ENCODE results near the gene USP48. TPM values are rescaled to one million over a fixed set of nuclear protein-coding genes. Genes with fewer than 3 reads are reported as not detected.
A peak's percentile ranks its signal among the peaks of the same experiment; 100 is the strongest.
"Not testable (repeated sequence)": the region's sequence is repeated elsewhere in the genome, so short reads cannot be mapped to it uniquely, and the experiment has no call there.

The USP48 gene, protein sequence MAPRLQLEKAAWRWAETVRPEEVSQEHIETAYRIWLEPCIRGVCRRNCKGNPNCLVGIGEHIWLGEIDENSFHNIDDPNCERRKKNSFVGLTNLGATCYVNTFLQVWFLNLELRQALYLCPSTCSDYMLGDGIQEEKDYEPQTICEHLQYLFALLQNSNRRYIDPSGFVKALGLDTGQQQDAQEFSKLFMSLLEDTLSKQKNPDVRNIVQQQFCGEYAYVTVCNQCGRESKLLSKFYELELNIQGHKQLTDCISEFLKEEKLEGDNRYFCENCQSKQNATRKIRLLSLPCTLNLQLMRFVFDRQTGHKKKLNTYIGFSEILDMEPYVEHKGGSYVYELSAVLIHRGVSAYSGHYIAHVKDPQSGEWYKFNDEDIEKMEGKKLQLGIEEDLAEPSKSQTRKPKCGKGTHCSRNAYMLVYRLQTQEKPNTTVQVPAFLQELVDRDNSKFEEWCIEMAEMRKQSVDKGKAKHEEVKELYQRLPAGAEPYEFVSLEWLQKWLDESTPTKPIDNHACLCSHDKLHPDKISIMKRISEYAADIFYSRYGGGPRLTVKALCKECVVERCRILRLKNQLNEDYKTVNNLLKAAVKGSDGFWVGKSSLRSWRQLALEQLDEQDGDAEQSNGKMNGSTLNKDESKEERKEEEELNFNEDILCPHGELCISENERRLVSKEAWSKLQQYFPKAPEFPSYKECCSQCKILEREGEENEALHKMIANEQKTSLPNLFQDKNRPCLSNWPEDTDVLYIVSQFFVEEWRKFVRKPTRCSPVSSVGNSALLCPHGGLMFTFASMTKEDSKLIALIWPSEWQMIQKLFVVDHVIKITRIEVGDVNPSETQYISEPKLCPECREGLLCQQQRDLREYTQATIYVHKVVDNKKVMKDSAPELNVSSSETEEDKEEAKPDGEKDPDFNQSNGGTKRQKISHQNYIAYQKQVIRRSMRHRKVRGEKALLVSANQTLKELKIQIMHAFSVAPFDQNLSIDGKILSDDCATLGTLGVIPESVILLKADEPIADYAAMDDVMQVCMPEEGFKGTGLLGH
- 74.6 TPM for total RNA-seq (ENCODE audit: insufficient read depth, low replicate concordance)

DNA sequence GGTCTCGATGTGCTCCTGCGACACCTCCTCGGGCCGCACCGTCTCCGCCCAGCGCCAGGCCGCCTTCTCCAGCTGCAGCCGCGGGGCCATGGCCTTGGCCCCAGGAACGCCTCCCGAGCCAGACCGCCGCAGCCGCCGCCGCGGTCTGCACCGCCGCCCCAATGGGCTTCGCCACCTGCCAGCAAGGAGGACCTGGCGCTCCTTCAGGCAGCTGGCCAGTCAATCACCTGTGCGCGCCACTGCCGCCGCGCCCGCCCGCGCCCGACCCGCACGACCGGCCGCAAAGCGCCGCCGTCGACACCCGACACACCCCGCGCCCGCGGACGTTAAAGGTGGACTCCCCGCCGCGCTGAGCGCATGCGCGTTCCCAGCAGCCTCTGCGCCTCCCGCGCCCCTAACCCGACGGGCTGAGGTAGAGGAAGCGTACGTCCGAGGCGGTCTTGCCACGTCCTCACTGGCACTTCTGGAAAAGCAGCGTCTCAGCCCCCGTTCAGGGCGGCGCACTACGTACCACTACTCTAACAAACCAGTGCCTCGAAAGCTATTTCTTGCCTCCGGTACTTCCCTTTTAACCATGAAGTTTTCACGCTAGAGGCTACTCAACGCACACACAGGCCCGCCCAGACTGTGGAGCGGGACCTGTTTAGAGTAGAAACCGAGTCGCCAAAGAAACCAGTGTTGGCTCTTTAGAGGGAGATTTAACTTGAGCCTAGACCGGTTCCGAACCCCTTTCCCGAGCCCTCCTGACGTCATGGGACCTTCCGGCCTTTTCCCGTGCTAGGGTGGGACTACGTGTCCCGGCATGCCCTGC lies at the start of gene USP48:
Gene USP48, minus strand, starts transcription at position 282 of the 811 bp plus-strand sequence. Its CDS starts 192 bp downstream, at position 90.
- DNase-seq (ENCODE audit: low spot score), result peak; percentile 99

DNA sequence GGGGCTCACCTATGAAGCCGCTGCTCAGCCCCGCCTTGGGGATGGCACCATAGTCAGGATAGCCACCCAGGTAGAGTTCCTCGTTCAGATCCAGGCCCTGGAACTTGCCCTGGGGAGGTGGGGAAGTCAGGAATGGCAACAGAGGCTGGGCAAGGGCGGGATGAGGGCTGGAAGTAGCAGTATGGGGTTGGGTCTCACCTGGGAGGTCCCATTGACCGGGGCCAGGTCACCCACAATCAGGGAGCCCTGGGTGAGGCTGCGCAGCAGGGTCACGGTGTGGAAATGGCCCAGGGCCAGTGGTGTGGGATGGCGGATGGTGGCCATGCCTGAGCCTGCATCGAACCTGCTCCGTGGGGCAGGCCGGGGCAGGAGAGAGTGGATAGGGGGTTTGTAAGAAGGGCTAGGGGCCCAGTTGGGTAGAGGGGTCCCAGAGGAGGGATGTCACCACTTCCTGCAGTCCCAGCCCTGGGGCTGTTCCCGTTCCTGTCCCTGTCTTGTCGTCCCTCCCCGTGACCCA lies 48.6 kb upstream of the USP48 start:
- no peak for DNase-seq (ENCODE audit: low spot score)

DNA sequence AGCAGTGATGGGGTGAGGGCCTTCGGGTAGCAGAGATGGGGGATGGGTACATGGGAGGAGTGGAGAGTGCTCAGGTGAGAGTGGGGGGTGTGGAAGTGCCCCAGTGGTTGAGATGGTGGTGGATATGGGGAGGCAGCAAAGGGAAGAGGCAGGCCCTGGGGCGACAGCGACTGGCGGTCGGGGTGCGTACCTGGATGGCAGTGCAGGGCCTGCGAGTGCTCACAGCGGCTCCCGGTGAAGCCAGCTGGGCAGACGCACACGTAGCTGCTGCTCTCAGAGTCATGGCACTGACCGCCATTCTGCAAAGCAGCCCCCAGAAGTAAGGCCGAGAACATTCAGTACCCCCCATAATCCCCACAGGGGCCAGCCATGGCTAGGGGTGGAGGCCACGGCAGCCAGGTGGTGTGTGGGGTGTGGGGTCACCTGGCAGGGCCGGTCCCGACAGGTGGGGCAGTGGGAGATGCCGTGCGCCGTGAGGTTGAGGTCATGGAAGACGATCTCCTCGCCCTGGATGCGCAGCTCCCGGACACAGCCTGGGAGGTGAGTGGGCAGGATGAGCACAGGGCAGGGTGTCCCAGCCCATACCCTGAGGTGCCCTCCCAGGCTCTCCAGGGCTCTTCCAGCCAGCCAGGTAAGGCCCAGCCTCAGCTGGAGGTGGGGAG lies 48.0 kb upstream of the USP48 start:
- no peak for DNase-seq (ENCODE audit: low spot score)

DNA sequence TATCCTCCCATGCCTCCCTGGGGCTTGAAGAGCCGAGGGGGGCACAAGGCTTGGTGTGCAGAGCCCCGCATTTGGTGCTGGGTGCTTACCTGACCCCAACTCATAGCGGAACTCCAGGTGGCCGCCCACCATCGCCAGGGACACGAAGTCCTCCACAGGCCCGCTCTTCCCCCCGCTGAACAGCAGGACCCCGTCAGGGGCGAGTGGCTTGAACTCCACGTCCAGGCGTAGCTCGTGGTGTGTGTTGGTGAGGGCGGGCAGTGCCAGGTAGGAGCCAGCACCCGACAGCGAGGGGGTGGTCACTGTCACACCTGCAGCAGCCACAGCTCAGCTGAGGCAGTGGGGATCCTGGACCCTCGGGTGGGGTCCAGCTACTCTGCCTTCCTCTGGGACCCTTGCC lies 46.3 kb upstream of the USP48 start:
- DNase-seq (ENCODE audit: low spot score), result no peak

DNA sequence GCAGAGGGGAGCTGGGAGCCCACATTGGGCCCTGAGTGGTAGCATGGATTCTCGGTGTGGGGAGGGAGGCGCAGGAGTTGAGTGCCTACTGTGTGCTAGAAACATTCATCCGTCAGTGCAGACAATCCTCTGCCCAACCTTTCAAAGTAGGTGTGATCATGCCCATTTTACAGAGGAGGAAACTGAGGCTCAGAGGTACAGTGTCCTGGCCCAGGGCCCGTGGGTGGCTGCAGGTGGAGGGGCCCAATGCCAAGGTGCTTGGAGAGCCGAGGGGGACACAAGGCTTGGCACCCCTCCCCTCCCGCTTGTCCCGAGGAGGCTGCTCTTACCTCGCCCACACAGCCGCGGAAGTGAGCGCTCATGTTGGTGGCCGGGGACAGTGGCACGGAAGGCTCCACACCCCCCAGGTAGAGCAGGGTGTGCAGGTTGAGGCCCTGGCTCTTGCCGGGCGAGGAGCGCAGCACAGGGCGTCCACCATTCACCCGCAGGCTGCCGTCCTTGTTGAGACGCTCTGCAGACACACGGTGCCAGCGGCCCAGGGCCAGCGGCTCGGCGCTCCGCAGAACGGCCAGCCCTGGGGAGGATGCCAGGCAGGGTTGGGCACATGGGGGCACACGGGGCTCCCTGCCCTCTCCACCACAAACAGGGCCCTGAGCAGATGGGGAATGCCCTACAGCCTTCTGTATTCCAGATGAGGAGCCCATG lies 45.7 kb upstream of the USP48 start:
- DNase-seq (ENCODE audit: low spot score), result no peak

GRCh38 chr1:21828075-21828474 lies 45.1 kb upstream of the USP48 start:
- no peak for DNase-seq (ENCODE audit: low spot score)

DNA sequence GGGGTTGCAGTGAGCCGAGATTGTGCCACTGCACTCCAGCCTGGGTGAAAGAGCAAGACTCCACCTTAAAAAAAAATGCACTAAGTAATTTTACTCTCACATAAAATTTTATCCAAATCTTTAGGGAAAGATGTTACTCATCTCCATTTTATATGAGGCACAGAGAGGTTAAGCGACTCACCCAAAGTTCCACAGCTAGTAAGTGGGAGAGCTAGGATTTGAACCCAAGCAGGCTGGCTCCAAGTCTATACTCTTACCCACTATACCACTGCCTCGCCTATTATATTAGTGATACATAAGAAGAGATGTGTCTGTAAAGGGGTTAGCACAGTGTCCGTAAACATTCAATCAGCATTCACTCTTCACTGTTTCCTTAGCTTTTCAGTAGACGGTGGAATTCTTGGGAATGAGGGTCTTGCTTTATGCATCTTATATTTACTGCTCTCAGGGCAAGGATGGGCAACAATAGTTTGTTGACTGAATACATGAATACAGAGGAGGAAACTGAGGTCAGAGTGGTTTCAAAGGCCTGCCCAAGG lies 44.3 kb upstream of the USP48 start:
- DNase-seq (ENCODE audit: low spot score), result no peak

DNA sequence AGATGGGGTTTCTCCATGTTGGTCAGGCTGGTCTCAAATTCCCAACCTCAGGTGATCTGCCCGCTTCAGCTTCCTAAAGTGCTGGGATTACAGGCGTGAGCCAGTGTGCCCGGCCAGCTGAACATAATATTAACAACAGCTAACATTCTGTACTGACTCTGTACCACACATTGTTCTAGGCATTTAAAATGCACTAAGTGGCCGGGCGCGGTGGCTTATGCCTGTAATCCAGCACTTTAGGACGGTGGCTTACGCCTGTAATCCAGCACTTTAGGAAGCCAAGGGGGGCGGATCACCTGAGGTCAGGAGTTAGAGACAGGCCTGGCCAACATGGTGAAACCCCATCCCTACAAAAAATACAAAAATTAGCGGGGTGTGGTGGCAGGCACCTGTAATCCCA lies 43.7 kb upstream of the USP48 start:
- DNase-seq (ENCODE audit: low spot score), result not testable (repeated sequence)

DNA sequence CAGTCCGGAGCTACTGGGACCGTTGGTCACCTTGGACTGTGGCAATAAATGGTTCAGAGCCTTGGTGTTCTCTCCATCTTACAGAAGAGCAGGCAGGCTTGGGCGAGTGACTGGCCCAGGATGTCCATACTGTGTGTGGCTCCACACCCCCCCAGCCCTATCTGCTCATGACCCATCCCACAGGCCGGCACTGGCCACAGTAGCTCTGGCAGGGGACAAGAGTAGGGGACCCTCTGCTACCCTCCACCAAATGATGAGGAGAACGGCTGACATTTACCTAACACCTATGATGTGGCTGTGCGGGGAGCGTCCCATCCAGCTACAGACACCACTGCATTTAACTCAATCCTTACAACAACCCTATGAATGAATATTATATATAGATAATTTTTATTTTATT lies 42.4 kb upstream of the USP48 start:
- no peak for DNase-seq (ENCODE audit: low spot score)

- DNase-seq (ENCODE audit: low spot score), result no peak
These were observed 42.0 kb upstream of the USP48 start for GRCh38 chr1:21824926-21825325.

DNA sequence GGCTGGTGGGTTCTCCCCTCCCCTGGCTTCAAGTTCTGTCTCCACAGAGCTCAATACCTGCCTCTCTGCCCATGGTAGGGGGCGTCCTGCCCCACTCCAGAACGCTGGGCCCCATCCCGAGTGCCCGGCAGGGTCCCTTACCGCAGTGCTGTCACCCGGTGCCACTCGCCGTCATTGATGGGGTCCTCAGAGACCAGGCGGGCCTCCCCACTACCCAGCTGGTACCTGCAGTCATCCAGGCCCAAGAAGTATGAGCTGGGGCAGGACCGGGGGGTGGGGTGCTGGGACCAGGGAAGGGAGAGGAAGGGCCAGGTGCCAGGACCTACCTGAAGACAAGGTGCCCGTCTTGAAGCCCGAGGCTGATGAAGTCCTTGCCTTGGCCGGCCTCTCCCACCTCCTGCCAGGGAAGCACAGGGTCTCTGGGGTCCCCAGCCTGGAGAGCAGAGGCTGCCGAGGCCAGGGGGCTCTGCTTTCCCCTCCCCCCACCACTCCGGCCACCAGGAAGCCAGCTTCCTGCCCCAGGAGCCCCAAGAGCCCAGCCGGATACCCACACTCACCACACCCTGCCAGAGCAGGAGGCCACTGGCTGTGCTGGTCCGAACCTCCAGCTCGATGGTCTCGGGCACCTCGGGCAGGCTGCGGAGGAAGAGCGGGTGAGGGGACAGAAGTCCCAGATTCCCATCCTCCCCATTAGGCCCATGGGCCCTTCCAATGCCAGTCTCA lies 41.2 kb upstream of the USP48 start:
- no peak for DNase-seq (ENCODE audit: low spot score)

- no peak for DNase-seq (ENCODE audit: low spot score)
These were observed 40.4 kb upstream of the USP48 start for GRCh38 chr1:21823206-21823979.

DNA sequence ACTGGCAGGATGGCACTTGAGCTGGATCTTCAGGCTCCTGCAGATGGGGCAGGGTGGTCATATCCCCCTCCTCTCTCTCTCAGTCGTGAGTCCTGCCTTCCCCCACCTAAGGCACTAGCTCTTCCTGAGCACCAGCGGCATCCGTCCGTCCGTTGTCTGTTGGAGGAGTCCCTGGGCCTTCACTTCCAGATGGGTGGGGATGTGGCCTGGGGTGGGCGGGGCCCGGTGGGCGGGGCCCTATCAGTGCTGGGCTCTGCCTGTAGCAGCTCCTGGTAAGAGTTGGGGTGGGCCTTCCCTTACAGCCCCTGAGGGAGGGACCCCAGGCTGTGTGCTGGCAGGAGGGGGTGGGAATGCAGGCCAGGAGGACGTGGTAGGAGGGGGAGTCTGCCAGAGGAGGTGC lies 39.4 kb upstream of the USP48 start:
- DNase-seq (ENCODE audit: low spot score), result no peak

DNA sequence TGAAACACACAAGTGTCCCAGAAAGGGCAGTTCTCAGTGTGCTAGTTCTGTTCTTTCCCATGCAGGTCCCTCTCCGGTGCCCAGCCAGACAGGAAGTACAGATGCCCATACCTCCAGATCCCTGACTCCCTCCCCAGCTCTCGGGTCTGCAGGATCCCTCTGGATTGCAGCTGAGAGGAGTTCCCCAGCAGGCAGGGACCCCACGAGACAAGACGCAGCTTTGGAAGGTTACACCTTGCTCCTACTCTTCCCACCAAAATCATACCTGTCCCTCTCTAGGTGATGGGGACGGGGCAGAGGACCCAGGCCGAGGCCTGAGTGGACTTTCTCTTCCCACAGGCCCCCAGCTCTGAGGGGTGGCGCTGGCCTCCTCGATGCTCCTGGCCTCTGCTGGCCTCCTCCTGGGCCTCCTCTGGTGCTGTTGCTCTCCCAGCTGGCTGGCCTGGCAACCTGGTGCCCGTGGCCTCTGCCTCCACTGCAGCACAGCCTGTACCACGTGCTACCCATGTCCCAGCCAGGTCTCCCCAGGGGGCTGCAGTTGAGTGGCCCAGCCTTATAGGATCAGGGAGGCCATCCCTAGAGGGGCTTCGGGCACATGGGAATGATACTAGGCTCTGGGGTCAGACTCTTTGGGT lies 38.6 kb upstream of the USP48 start:
- no peak for DNase-seq (ENCODE audit: low spot score)

- no peak for DNase-seq (ENCODE audit: low spot score)
These were observed 37.8 kb upstream of the USP48 start for GRCh38 chr1:21820597-21821232.

- no peak for DNase-seq (ENCODE audit: low spot score)
These were observed 35.7 kb upstream of the USP48 start for GRCh38 chr1:21818656-21819055.

DNA sequence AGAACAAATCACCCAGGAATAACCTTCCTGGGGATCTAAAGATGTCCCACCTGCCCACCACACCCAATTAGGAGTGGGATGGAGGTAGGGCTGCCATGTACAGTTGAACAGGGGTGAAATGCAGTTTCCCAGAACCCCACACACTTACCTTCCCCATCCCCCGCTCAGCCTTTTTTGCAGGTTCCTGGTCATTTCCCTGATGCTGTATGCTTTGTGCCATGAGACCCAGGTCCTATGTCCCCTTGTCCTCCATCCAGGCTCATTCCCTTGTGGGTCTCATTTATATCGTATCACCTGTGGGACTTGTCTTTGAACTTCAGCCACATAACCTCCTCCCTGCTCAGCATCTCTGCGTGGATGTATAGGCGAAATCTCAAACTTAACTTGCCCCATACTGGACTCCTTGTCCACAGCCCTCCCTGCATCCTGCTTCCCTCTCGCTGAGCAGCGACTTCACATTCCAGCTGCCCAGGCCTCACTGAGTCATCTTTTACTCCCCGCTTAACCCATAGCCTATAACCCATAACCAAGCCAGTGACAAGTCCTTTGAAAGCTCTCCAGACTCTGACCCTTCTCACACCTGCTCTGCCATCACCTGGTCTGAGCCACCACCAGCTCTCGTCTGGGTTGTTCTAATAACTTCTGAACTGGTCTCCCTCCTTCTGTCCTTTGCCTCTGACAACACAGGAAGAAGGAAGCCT lies 33.8 kb upstream of the USP48 start:
- DNase-seq (ENCODE audit: low spot score), result peak; percentile 68

Measured in umbilical cord (tissue), 2 donors.